RCC 7860 (cell line): ENCODE results near the gene INTS6.

Source experiments
- DNase-seq: peaks from one replicate; pipeline ENCODE4 v3.0.0-alpha.2; 2015; ENCODE audit warnings: low spot score
- FAIRE-seq: peaks from 2 replicates; lab custom pipeline; 2012; peaks lifted over from hg19 to GRCh38; lab: Jason Lieb, UNC

Gene INTS6

GRCh38 chr13:51348069-51348967 lies 104.5 kb downstream of the INTS6 start:
- FAIRE-seq: no peak

DNA sequence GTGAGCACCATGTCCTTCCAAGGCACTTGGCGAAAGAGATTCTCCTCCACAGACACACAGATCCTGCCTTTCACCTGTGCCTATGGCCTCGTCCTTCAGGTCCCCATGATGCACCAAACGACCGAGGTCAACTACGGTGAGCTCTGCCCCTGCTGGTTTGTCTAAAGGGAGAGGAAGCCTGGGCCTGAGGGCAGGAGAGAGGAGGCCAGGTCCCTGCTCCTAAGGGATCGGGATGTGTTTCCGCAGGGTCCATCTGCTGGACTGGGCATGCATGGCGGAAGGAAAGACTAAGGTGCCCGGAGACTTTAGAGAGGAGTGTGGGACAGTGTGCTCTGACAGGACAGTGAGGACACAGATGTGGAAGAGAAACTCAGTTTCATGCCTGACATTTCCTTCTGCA lies 105.7 kb downstream of the INTS6 start:
- DNase-seq: no peak
- no peak for FAIRE-seq

More at GRCh38 chr13:51348069-51348967, 104.5 kb downstream of the INTS6 start:
- DNase-seq: no peak

- no peak for FAIRE-seq
- no peak for DNase-seq
These were observed 106.4 kb downstream of the INTS6 start for GRCh38 chr13:51346397-51346796.

DNA sequence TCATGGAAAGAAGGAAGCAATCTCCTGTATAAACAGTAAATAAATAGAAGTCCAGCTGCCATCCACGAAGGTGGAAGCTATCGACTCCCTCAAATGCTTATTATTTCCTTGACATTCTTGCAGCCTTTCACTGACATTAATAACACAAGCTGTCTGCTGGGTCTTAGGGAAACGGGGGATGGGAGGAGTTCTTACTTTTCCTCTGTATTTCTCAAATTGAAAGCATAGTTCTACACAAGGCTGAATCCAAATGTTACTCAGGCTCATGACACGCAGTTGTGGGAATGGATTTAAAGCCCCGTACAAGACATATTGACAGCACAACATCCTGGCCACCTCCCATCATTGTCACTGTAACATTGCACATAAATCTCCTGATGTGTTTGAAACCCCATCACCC lies 109.4 kb downstream of the INTS6 start:
- DNase-seq (no peak), FAIRE-seq (no peak)

GRCh38 chr13:51342706-51343105 lies 110.1 kb downstream of the INTS6 start:
- DNase-seq: no peak
- no peak for FAIRE-seq

- no peak for DNase-seq
- no peak for FAIRE-seq
These were observed 111.0 kb downstream of the INTS6 start for GRCh38 chr13:51341791-51342190.

DNA sequence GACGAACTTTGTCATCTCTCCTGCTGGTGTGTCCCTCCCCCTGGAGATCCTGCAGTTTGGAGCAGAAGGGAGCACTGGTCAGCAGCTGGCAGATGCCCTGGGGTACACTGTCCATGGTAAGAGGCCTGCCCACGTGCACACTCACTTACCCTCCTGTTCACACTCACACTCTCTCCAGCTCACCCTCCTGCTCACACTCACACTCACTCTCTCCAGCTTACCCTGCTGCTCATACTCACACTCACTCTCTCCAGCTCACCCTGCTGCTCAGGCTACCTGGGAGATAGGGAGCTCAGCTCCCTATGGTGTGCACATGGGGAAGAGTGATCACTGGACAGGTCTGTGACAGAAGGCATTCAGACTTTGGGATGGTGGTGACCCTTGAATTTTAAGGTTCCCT lies 111.6 kb downstream of the INTS6 start:
- no peak for FAIRE-seq
- DNase-seq: no peak

GRCh38 chr13:51339952-51340732 lies 112.7 kb downstream of the INTS6 start:
- FAIRE-seq (no peak), DNase-seq (no peak)

DNA sequence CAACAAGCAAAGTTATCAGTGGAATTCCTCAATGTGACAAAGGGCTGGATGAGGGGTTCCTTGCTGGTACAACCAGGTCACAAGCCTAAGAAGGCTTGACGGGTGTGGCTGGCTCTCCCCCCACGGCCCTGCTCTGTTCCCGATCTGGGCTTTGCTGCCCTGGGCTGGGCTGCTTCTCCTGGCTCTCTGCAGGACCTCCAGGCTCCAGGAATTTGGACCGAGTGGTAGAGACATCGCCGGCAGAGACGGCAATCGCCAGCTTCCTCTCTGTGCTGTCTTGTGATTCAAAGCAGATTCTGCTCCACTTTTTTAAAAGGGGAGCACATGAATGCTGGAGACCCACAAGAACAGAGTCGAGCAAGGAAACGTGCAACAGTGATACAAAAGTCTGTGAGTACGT lies 113.5 kb downstream of the INTS6 start, which contains the start of gene SERPINE3:
SERPINE3 (plus strand) TSS at position 338 of the 400 bp plus-strand sequence. CDS start 1,401 bp downstream, outside the sequence.
- DNase-seq (no peak), FAIRE-seq (no peak)

GRCh38 chr13:51336746-51337145 lies 116.1 kb downstream of the INTS6 start:
- FAIRE-seq (no peak), DNase-seq (no peak)

GRCh38 chr13:51333826-51334225 lies 119.0 kb downstream of the INTS6 start:
- FAIRE-seq (no peak), DNase-seq (no peak)

DNA sequence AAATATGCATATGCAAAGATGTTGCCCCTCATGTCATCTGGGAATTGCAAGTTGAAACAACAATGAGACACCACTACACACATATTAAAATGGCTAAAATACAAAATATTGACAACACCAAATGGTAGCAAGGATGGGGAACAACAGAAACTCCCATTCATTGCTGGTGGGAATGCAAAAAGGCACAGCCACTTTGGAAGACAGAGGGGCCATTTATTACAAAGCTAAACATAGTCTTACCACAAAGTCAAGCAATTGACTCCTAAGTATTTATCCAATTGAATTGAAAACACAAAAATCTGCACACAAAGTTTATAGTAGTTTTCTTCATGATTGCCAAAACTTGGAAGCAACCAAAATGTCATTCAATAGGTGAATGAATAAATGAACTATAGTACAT lies 119.4 kb downstream of the INTS6 start:
- DNase-seq (no peak), FAIRE-seq (no peak)

GRCh38 chr13:51332566-51333361 lies 120.1 kb downstream of the INTS6 start:
- DNase-seq (no peak), FAIRE-seq (no peak)

DNA sequence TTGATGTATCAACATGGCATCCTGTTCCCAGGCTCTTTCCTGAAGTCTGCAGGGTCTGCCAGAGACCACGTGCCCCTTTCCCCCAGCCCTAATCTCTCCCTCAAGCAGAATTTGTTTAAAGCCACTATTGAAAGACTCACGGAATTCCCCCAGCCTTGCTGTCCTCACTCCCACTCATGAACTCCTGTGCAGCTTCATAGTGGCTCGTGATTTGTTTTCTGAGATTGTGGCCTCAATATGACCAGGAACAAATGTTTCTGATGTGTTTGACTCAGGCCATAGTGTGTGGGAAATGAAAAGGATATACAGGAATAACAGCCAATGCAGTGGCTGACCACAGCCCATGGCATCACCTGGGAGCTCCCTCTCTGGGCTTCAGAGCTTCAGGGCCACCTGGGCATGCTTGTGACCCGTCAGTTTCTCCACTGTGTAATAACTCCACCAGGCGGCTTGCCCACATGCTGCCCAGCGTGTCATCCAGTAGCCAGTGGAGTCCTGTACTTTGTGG lies 121.4 kb downstream of the INTS6 start:
- no peak for FAIRE-seq
- peak; percentile 3 for DNase-seq

DNA sequence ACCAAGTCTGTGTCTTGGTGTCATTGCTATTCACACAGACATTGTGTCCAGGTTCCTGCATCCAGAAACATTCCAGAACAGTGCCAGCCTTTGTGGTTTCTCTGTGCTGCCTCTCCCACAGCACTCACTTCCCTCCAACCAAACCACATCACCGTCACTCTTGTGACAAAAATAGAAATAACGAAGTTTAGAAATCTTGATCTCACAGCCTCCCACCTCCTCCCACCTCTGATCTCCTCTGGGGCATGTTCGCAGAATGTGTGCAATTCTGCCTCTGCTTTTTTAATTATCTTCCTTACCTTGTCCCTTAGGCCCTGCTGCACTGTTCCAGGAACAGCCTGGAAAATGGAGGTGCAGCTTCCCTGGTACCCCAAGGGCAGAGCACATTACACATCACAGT lies 122.0 kb downstream of the INTS6 start:
- FAIRE-seq: no peak

GRCh38 chr13:51329606-51330005 lies 123.2 kb downstream of the INTS6 start:
- no peak for FAIRE-seq
- DNase-seq: no peak

More for the DNA sequence above, 122.0 kb downstream of the INTS6 start:
- DNase-seq: peak; percentile 54

GRCh38 chr13:51328488-51328887 lies 124.3 kb downstream of the INTS6 start:
- no peak for FAIRE-seq
- no peak for DNase-seq

DNA sequence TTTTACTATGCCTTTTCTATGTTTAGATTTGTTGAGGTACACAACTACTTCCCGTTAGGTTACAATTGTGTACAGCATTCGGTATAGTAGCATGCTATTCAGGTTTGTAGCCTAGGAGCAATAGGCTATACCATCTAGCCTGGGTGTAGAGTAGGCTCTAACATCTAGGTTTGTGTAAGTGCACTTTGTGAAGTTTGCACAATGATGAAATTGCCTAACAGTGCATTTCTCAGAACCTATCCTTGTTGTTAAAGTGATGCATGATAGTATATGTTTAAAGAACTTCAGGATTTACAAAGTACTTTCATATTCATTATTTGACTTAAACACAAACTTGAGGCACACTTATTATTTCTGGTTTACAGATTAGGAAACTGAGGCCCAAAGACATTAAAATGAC lies 124.9 kb downstream of the INTS6 start:
- no peak for DNase-seq
- no peak for FAIRE-seq

DNA sequence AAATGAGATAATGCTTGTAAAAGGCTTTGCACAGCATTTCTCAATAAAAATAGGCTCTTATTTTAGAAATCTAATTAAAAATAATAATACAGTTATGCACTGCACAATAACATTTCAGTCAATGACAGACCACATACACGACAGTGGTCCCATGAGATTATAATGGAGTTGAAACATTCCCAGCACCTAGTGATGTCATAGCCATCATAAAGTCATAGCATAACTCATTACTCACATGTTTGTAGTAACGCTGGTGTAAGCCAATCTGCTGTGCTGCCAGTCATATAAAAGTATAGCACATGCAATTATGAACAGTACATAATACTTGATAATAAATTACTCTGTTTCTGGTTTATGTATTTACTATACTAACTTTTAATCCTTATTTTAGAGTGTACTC lies 126.1 kb downstream of the INTS6 start:
- no peak for DNase-seq
- FAIRE-seq: no peak

DNA sequence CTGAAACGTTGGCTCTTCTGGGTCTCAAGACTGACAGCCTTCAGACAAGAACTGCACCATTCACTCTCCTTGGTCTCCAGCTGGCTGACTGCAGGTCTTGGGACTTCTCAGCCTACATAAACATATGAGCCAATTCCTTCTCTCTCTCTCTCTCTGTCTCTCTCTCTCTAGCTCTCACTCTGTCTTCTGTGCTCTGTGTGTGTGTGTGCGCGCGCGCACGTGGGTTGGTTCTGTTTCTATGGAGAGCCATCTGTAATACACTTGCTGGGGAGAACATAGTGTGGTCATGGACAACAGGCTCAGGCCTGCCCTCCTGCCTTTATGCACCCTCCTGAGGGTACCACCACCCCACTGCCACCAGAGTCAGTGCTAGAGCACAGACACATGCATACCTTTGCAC lies 127.0 kb downstream of the INTS6 start:
- DNase-seq (no peak), FAIRE-seq (no peak)
